K562 (cell line): ENCODE data around the gene ZNF219. TPM values are rescaled to one million over a fixed set of nuclear protein-coding genes. Genes with fewer than 3 reads are reported as not detected.

Source experiments
- CEBPB ChIP-seq: fragments of 450-650 bp; IDR thresholded peaks from 2 replicates; pipeline ENCODE4 v1.6.1; 2016; ENCODE audit warnings: missing genetic modification characterization, missing compliant biosample characterization
- ERF ChIP-seq: fragments of 450-650 bp; formaldehyde crosslinking; IDR thresholded peaks from 2 replicates; pipeline ENCODE4 v1.4.0; 2020; ENCODE audit warnings: mild to moderate bottlenecking, mixed read lengths
- ESRRA ChIP-seq: fragments of 450-650 bp; IDR thresholded peaks from 2 replicates; pipeline ENCODE4 v1.6.1; 2014; ENCODE audit warnings: low read depth, mild to moderate bottlenecking, moderate library complexity, borderline replicate concordance
- PCBP2 ChIP-seq: fragments of 200-400 bp; formaldehyde crosslinking; IDR thresholded peaks from 2 replicates; pipeline ENCODE4 v1.6.1; 2018; ENCODE audit warnings: low read length, low read depth, mild to moderate bottlenecking, moderate library complexity; ENCODE audit not compliant: poor library complexity, severe bottlenecking
- RB1 ChIP-seq: fragments of 450-650 bp; IDR thresholded peaks from 2 replicates; pipeline ENCODE4 v1.6.1; 2017; ENCODE audit warnings: low read depth, mild to moderate bottlenecking
- REST ChIP-seq, 2 experiments: fragments of 450-650 bp; formaldehyde crosslinking in 1 of 2; IDR thresholded peaks; 2 replicates each; pipeline versions ENCODE4 v1.4.0 to v1.6.1; 2014 to 2020; ENCODE audit warnings: mild to moderate bottlenecking in 2 of 2, borderline replicate concordance in 1 of 2, low read depth in 1 of 2
- SIN3B ChIP-seq: fragments of 450-650 bp; IDR thresholded peaks from 2 replicates; pipeline ENCODE4 v1.6.1; 2017; ENCODE audit warnings: low read depth, mild to moderate bottlenecking, moderate library complexity
- SMARCA4 ChIP-seq: fragments of 450-650 bp; IDR thresholded peaks from 2 replicates; pipeline ENCODE4 v1.6.1; 2016
- SRSF1 ChIP-seq: fragments of 200-400 bp; formaldehyde crosslinking; IDR thresholded peaks from 2 replicates; pipeline ENCODE4 v1.6.1; 2017; ENCODE audit warnings: mild to moderate bottlenecking, low read depth, low read length, moderate library complexity
- TEAD4 ChIP-seq, 2 experiments: sonication (generic) in 1 of 2; formaldehyde crosslinking in 1 of 2; IDR thresholded peaks; 2 replicates each; pipeline versions ENCODE4 v1.6.1 to v1.8.0; 2012 to 2022; ENCODE audit warnings: borderline replicate concordance in 1 of 2, inconsistent platforms in 1 of 2, low read length in 1 of 2, mild to moderate bottlenecking in 1 of 2, missing genetic modification reagents in 1 of 2
- TRIM24 ChIP-seq, 2 experiments: fragments of 450-650 bp; IDR thresholded peaks; 2 replicates each; pipeline ENCODE4 v1.6.1; 2016
- ZBTB17 ChIP-seq: fragments of 450-650 bp; formaldehyde crosslinking; IDR thresholded peaks from 2 replicates; pipeline ENCODE4 v1.4.0; 2020; ENCODE audit warnings: mild to moderate bottlenecking
- ZNF184 ChIP-seq: sonication (generic); formaldehyde crosslinking; IDR thresholded peaks from 2 replicates; pipeline ENCODE4 v1.5.0; 2020; ENCODE audit warnings: missing genetic modification reagents
- ZNF3 ChIP-seq: fragments of 250-450 bp; sonication (Bioruptor Pico); IDR thresholded peaks from 2 replicates; pipeline ENCODE4 v1.5.0; 2021; ENCODE audit warnings: mild to moderate bottlenecking, moderate library complexity
- ZNF57 ChIP-seq: fragments of 450-650 bp; formaldehyde crosslinking; IDR thresholded peaks from 2 replicates; pipeline ENCODE4 v1.4.0; 2020; ENCODE audit warnings: mild to moderate bottlenecking, moderate library complexity
- polyA plus RNA-seq, 8 experiments: library from polyadenylated mRNA; depleted of rRNA in 4 of 8; stranded (reverse) in 5 of 8; unstranded in 3 of 8; fragments of >200 nt; fragmentation: Nextera tagmentation in 2 of 8; fragmentation: Illumina TruSeq in 1 of 8; extraction: Ambion mirVana in 2 of 8; extraction: Trizol in 1 of 8; gene quantifications; 2 replicates each; pipeline versions ENCODE4 v1.2.1 to v1.2.3, GENCODE V29; 2011 to 2014; ENCODE audit warnings: inconsistent platforms in 1 of 8, missing spikeins in 1 of 8
- total RNA-seq, 7 experiments: library from RNA; depleted of rRNA in 6 of 7; stranded (reverse); fragments of >200 nt in 6 of 7; fragmentation: Illumina TruSeq in 2 of 7; extraction: Trizol in 2 of 7; gene quantifications; 2 replicates each; pipeline versions ENCODE4 v1.2.1 to v1.2.3, GENCODE V29; 2011 to 2021; ENCODE audit warnings: low replicate concordance in 1 of 7
- TF ChIP-seq, protein P1 (sequence below), 3 experiments: fragments of 200-800 bp in 1 of 3; fragments of 250-450 bp in 1 of 3; fragments of 450-650 bp in 1 of 3; sonication (Bioruptor Pico) in 1 of 3; sonication (Bioruptor generic) in 1 of 3; formaldehyde crosslinking in 1 of 3; IDR thresholded peaks; 2 replicates each; pipeline versions ENCODE4 v1.6.1 to v1.8.0; 2016 to 2022; ENCODE audit warnings: mild to moderate bottlenecking in 2 of 3, missing genetic modification characterization in 2 of 3, missing compliant biosample characterization in 1 of 3, moderate library complexity in 1 of 3

The ZNF219 gene
- total and polyA plus RNA-seq, 9 of the 15 experiments (the other 6 are each of a cell fraction or from before 2014, with no cell fraction given): 0.29 to 10.6 (median 2.8) TPM

- TF ChIP-seq TEAD4 (IDR thresholded peaks at IDR 0.05; ENCODE audit: low read length) (peak; percentile 42), TEAD4 (CRISPR knock-in tag; IDR thresholded peaks at IDR 0.05; ENCODE audit: borderline replicate concordance) (no peak), REST (IDR thresholded peaks at IDR 0.05; ENCODE audit: borderline replicate concordance) (no peak), REST (CRISPR knock-in tag; IDR thresholded peaks at IDR 0.05; ENCODE audit: low read depth) (no peak), TRIM24 (IDR thresholded peaks at IDR 0.05) (peak; percentile 29 to 67; a peak in 2 of 4 replicates), ZNF3 (CRISPR knock-in tag) (no peak), RB1 (peak; percentile 90), ZBTB17 (CRISPR knock-in tag) (no peak), ZNF57 (CRISPR knock-in tag) (no peak), ESRRA (peak; percentile 90), SRSF1 (no peak), CEBPB (no peak), PCBP2 (no peak), ERF (CRISPR knock-in tag) (no peak), SIN3B (peak; percentile 73), SMARCA4 (peak; percentile 69), ZNF184 (CRISPR knock-in tag) (no peak)
- TF ChIP-seq, protein P1, sequence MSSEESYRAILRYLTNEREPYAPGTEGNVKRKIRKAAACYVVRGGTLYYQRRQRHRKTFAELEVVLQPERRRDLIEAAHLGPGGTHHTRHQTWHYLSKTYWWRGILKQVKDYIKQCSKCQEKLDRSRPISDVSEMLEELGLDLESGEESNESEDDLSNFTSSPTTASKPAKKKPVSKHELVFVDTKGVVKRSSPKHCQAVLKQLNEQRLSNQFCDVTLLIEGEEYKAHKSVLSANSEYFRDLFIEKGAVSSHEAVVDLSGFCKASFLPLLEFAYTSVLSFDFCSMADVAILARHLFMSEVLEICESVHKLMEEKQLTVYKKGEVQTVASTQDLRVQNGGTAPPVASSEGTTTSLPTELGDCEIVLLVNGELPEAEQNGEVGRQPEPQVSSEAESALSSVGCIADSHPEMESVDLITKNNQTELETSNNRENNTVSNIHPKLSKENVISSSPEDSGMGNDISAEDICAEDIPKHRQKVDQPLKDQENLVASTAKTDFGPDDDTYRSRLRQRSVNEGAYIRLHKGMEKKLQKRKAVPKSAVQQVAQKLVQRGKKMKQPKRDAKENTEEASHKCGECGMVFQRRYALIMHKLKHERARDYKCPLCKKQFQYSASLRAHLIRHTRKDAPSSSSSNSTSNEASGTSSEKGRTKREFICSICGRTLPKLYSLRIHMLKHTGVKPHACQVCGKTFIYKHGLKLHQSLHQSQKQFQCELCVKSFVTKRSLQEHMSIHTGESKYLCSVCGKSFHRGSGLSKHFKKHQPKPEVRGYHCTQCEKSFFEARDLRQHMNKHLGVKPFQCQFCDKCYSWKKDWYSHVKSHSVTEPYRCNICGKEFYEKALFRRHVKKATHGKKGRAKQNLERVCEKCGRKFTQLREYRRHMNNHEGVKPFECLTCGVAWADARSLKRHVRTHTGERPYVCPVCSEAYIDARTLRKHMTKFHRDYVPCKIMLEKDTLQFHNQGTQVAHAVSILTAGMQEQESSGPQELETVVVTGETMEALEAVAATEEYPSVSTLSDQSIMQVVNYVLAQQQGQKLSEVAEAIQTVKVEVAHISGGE (CRISPR knock-in tag; IDR thresholded peaks at IDR 0.05): peak in 1 of 3 experiments; percentile 60; a peak in 1 of 6 replicates
These were observed 5.4 kb upstream of the ZNF219 start (continued) for GRCh38 chr14:21103710-21104447.
